RWPE2 (cell line): ENCODE measurements around the gene VMAC.

Experiments
- ATAC-seq: fragments of 200-7000 bp; cut with Tn5 transposase; 3 replicates; pipeline ENCODE4 v1.9.1; 2021; ENCODE audit warnings: low read depth
- DNase-seq: peaks from one replicate; pipeline ENCODE4 v3.0.0-alpha.2; 2020; ENCODE audit warnings: low spot score
- H3K27ac ChIP-seq: fragments of 450-650 bp; 2 replicates; pipeline ENCODE4 v1.5.1; 2017; ENCODE audit warnings: mild to moderate bottlenecking; ENCODE audit not compliant: poor library complexity, severe bottlenecking
- H3K27me3 ChIP-seq: fragments of 250-450 bp; sonication (Bioruptor Pico); 2 replicates; pipeline ENCODE4 v1.5.1; 2021; ENCODE audit warnings: mild to moderate bottlenecking, moderate library complexity; ENCODE audit not compliant: insufficient read depth, poor library complexity, severe bottlenecking
- H3K36me3 ChIP-seq: fragments of 250-450 bp; sonication (Bioruptor Pico); 2 replicates; pipeline ENCODE4 v1.5.1; 2020; ENCODE audit warnings: low read depth, mild to moderate bottlenecking, moderate library complexity
- H3K4me1 ChIP-seq: fragments of 250-450 bp; sonication (Bioruptor Pico); 2 replicates; pipeline ENCODE4 v1.5.1; 2021; ENCODE audit warnings: mild to moderate bottlenecking, moderate library complexity; ENCODE audit not compliant: insufficient read depth, poor library complexity, severe bottlenecking
- H3K4me3 ChIP-seq: fragments of 250-450 bp; sonication (Bioruptor Pico); 2 replicates; pipeline ENCODE4 v1.5.1; 2021; ENCODE audit warnings: mild to moderate bottlenecking, moderate library complexity; ENCODE audit not compliant: severe bottlenecking
- H3K9me3 ChIP-seq: fragments of 250-450 bp; sonication (Bioruptor Pico); 2 replicates; pipeline ENCODE4 v1.5.1; 2021; ENCODE audit warnings: mild to moderate bottlenecking, moderate library complexity; ENCODE audit not compliant: severe bottlenecking
- CTCF ChIP-seq: fragments of 450-650 bp; IDR thresholded peaks from one replicate; pipeline ENCODE4 v1.5.1; 2017; ENCODE audit warnings: mild to moderate bottlenecking, moderate library complexity; ENCODE audit not compliant: poor library complexity, severe bottlenecking

The VMAC gene

GRCh38 chr19:5892772-5893275 lies 11.8 kb upstream of the VMAC start:
- no peaks in the 10 kb centered on the region for H3K4me1 ChIP-seq
- peak; percentile 21 for TF ChIP-seq CTCF
- no peak for ATAC-seq

GRCh38 chr19:5893296-5893903 lies 11.3 kb upstream of the VMAC start:
- ATAC-seq: peak; percentile 7; the same call in 1 of the 3 replicates
- Histone ChIP-seq H3K36me3 (peaks cover 5% of the 10 kb centered on the region; the same call in 1 of the 2 replicates), H3K4me3 (no peak overlapping the region), H3K27ac (no peak overlapping the region), H3K4me1 (no peaks in the 10 kb centered on the region), H3K27me3 (no peaks in the 10 kb centered on the region), H3K9me3 (peaks cover 2% of the 10 kb centered on the region)
- TF ChIP-seq CTCF: no peak
- no peak for DNase-seq

More at GRCh38 chr19:5892772-5893275, 11.8 kb upstream of the VMAC start:
- Histone ChIP-seq H3K9me3 (peaks cover 2% of the 10 kb centered on the region), H3K4me3 (no peak overlapping the region), H3K27ac (no peak overlapping the region), H3K36me3 (peaks cover 5% of the 10 kb centered on the region; the same call in 1 of the 2 replicates), H3K27me3 (no peaks in the 10 kb centered on the region)
- no peak for DNase-seq

GRCh38 chr19:5893907-5894703 lies 10.6 kb upstream of the VMAC start:
- no peak for TF ChIP-seq CTCF
- Histone ChIP-seq H3K9me3 (peaks cover 2% of the 10 kb centered on the region), H3K36me3 (peaks cover 5% of the 10 kb centered on the region; the same call in 1 of the 2 replicates), H3K27ac (no peak overlapping the region), H3K4me3 (no peak overlapping the region), H3K4me1 (no peaks in the 10 kb centered on the region), H3K27me3 (no peaks in the 10 kb centered on the region)
- ATAC-seq (peak; percentile 5; the same call in 1 of the 3 replicates), DNase-seq (no peak)

GRCh38 chr19:5894704-5895349 lies 9.8 kb upstream of the VMAC start:
- no peak for TF ChIP-seq CTCF
- Histone ChIP-seq H3K27ac (no peak overlapping the region), H3K27me3 (no peaks in the 10 kb centered on the region), H3K4me3 (no peak overlapping the region), H3K9me3 (peaks cover 2% of the 10 kb centered on the region), H3K4me1 (no peaks in the 10 kb centered on the region), H3K36me3 (peaks cover 5% of the 10 kb centered on the region; the same call in 1 of the 2 replicates)
- no peak for DNase-seq
- no peak for ATAC-seq
